HepG2 (cell line): ENCODE results near the gene CFL1. TPM values are rescaled to one million over a fixed set of nuclear protein-coding genes. Genes with fewer than 3 reads are reported as not detected.
A peak's percentile ranks its signal among the peaks of the same experiment; 100 is the strongest.

Experiments used
- CREB3 ChIP-seq: sonication (generic); formaldehyde crosslinking; IDR thresholded peaks from 2 replicates; pipeline ENCODE4 v1.5.0; 2020; ENCODE audit warnings: missing genetic modification reagents
- HES4 ChIP-seq: sonication (generic); formaldehyde crosslinking; IDR thresholded peaks from 2 replicates; pipeline ENCODE4 v1.9.0; 2021; ENCODE audit warnings: mild to moderate bottlenecking, missing genetic modification reagents, borderline replicate concordance
- HMGA1 ChIP-seq: sonication (generic); formaldehyde crosslinking; conservative IDR thresholded peaks from 2 replicates; pipeline ENCODE4 v1.4.0; 2020; ENCODE audit warnings: missing genetic modification reagents
- KAT2B ChIP-seq: fragments of 150-350 bp; IDR thresholded peaks from 2 replicates; pipeline ENCODE4 v1.6.1; 2014; ENCODE audit warnings: low read depth, low read length, borderline replicate concordance
- NCOA2 ChIP-seq: sonication (generic); formaldehyde crosslinking; IDR thresholded peaks from 2 replicates; pipeline ENCODE4 v1.8.0; 2022; ENCODE audit warnings: inconsistent platforms
- ZNF18 ChIP-seq: sonication (generic); formaldehyde crosslinking; IDR thresholded peaks from 2 replicates; pipeline ENCODE4 v1.8.0; 2022; ENCODE audit warnings: mild to moderate bottlenecking, missing genetic modification reagents; ENCODE audit not compliant: insufficient replicate concordance
- ZNF251 ChIP-seq: sonication (generic); formaldehyde crosslinking; IDR thresholded peaks from 2 replicates; pipeline ENCODE4 v1.9.0; 2021; ENCODE audit warnings: mild to moderate bottlenecking, missing genetic modification reagents
- ZNF275 ChIP-seq: sonication (generic); formaldehyde crosslinking; IDR thresholded peaks from 2 replicates; pipeline ENCODE4 v1.8.0; 2022; ENCODE audit warnings: missing genetic modification reagents, mild to moderate bottlenecking, inconsistent platforms, borderline replicate concordance
- ZNF746 ChIP-seq: sonication (generic); formaldehyde crosslinking; IDR thresholded peaks from 2 replicates; pipeline ENCODE4 v1.8.0; 2022; ENCODE audit warnings: mild to moderate bottlenecking, missing genetic modification reagents
- polyA plus RNA-seq, 8 experiments: library from polyadenylated mRNA; depleted of rRNA in 3 of 8; stranded (reverse) in 7 of 8; unstranded in 1 of 8; fragments of >200 nt; fragmentation: Illumina TruSeq in 4 of 8; extraction: Trizol in 4 of 8; gene quantifications; 2 replicates each; pipeline versions ENCODE4 v1.2.1 to v1.2.3, GENCODE V29; 2011 to 2016; ENCODE audit warnings: low read depth in 4 of 8, missing spikeins in 1 of 8, mixed read lengths in 1 of 8; ENCODE audit not compliant: insufficient read depth in 1 of 8
- total RNA-seq, 5 experiments: library from RNA; depleted of rRNA; stranded (reverse); fragments of >200 nt; fragmentation: Illumina TruSeq; extraction: Trizol; gene quantifications; 2 replicates each; pipeline ENCODE4 v1.2.3, GENCODE V29; 2016; ENCODE audit warnings: low read depth in 1 of 5
- TF ChIP-seq, protein P1 (sequence below): sonication (generic); formaldehyde crosslinking; IDR thresholded peaks from 2 replicates; pipeline ENCODE4 v1.4.0; 2020; ENCODE audit warnings: mild to moderate bottlenecking, missing genetic modification reagents
- TF ChIP-seq, protein P2 (sequence below): sonication (generic); formaldehyde crosslinking; IDR thresholded peaks from 2 replicates; pipeline ENCODE4 v1.5.0; 2020; ENCODE audit warnings: missing genetic modification reagents, mild to moderate bottlenecking, borderline replicate concordance
- TF ChIP-seq, protein P3 (sequence below): sonication (generic); formaldehyde crosslinking; IDR thresholded peaks from 2 replicates; pipeline ENCODE4 v1.5.1; 2020; ENCODE audit warnings: mild to moderate bottlenecking, missing genetic modification reagents, borderline replicate concordance
- TF ChIP-seq, protein P4 (sequence below): sonication (generic); formaldehyde crosslinking; IDR thresholded peaks from 2 replicates; pipeline ENCODE4 v1.4.0; 2020; ENCODE audit warnings: missing genetic modification reagents

CFL1 gene
- total and polyA plus RNA-seq, 2 of the 13 experiments (the other 11 are each of a cell fraction or from before 2014, with no cell fraction given) = 379 to 383 TPM

DNA sequence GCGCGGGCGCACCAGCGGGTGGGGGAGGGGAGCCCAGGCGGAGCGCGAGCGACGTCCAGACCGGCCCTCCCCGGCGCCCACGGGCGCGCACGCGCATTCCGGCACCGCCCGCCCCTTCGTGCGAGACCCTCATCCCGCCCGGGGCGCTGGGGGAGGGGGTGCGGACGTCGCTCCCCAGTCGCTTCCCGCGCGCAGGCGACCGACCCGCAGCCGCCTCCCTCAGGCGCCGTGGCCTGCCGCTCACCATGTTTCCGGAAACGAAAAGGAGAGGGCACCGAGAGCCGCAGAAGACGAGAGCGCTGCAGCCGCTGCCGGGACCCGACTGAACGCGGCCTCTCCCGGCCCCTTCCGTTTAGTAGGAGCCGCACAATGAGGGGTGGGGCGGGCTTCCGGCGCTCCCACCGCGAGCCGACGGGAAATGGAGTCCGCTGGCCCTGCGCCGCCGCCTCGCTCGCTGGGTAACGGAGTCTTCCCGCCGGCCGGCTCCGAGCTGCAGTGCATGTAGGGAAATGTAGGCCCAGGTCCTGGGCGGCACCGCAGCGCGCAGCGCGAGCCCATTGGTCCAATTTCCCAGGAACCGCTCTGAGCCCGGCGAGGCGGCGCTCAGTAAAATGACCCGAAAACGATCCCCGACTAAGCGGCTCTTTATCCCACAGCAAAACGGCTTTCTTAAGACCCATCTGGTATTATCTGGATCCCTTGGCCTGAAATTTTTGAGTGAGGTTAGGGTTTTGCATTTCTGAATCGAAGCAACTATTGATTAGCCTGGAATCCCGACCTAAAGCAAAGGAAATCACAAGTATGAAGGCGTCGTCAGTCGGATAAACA lies at the start of gene CFL1 (continued):
- TF ChIP-seq ZNF275 (CRISPR knock-in tag) (no peak), KAT2B (no peak), HMGA1 (no peak), ZNF251 (CRISPR knock-in tag) (no peak), ZNF18 (CRISPR knock-in tag) (peak; percentile 21), ZNF746 (CRISPR knock-in tag) (0 out of 2 replicates have a peak, but pooled peaks have one; percentile 67), CREB3 (CRISPR knock-in tag) (no peak), HES4 (CRISPR knock-in tag) (peak; percentile 67; the same call in 1 of the 2 replicates), NCOA2 (CRISPR knock-in tag) (peak; percentile 26; the same call in 1 of the 2 replicates)
- TF ChIP-seq, protein P1, sequence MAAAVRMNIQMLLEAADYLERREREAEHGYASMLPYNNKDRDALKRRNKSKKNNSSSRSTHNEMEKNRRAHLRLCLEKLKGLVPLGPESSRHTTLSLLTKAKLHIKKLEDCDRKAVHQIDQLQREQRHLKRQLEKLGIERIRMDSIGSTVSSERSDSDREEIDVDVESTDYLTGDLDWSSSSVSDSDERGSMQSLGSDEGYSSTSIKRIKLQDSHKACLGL (CRISPR knock-in tag) = peak; percentile 80
- TF ChIP-seq, protein P2, sequence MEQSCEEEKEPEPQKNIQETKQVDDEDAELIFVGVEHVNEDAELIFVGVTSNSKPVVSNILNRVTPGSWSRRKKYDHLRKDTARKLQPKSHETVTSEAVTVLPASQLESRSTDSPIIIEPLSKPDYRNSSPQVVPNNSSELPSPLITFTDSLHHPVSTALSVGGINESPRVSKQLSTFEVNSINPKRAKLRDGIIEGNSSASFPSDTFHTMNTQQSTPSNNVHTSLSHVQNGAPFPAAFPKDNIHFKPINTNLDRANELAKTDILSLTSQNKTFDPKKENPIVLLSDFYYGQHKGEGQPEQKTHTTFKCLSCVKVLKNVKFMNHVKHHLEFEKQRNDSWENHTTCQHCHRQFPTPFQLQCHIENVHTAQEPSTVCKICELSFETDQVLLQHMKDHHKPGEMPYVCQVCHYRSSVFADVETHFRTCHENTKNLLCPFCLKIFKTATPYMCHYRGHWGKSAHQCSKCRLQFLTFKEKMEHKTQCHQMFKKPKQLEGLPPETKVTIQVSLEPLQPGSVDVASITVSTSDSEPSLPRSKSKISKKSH (CRISPR knock-in tag) = no peak
- TF ChIP-seq, protein P3, sequence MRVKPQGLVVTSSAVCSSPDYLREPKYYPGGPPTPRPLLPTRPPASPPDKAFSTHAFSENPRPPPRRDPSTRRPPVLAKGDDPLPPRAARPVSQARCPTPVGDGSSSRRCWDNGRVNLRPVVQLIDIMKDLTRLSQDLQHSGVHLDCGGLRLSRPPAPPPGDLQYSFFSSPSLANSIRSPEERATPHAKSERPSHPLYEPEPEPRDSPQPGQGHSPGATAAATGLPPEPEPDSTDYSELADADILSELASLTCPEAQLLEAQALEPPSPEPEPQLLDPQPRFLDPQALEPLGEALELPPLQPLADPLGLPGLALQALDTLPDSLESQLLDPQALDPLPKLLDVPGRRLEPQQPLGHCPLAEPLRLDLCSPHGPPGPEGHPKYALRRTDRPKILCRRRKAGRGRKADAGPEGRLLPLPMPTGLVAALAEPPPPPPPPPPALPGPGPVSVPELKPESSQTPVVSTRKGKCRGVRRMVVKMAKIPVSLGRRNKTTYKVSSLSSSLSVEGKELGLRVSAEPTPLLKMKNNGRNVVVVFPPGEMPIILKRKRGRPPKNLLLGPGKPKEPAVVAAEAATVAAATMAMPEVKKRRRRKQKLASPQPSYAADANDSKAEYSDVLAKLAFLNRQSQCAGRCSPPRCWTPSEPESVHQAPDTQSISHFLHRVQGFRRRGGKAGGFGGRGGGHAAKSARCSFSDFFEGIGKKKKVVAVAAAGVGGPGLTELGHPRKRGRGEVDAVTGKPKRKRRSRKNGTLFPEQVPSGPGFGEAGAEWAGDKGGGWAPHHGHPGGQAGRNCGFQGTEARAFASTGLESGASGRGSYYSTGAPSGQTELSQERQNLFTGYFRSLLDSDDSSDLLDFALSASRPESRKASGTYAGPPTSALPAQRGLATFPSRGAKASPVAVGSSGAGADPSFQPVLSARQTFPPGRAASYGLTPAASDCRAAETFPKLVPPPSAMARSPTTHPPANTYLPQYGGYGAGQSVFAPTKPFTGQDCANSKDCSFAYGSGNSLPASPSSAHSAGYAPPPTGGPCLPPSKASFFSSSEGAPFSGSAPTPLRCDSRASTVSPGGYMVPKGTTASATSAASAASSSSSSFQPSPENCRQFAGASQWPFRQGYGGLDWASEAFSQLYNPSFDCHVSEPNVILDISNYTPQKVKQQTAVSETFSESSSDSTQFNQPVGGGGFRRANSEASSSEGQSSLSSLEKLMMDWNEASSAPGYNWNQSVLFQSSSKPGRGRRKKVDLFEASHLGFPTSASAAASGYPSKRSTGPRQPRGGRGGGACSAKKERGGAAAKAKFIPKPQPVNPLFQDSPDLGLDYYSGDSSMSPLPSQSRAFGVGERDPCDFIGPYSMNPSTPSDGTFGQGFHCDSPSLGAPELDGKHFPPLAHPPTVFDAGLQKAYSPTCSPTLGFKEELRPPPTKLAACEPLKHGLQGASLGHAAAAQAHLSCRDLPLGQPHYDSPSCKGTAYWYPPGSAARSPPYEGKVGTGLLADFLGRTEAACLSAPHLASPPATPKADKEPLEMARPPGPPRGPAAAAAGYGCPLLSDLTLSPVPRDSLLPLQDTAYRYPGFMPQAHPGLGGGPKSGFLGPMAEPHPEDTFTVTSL (CRISPR knock-in tag) = no peak
- TF ChIP-seq, protein P4, sequence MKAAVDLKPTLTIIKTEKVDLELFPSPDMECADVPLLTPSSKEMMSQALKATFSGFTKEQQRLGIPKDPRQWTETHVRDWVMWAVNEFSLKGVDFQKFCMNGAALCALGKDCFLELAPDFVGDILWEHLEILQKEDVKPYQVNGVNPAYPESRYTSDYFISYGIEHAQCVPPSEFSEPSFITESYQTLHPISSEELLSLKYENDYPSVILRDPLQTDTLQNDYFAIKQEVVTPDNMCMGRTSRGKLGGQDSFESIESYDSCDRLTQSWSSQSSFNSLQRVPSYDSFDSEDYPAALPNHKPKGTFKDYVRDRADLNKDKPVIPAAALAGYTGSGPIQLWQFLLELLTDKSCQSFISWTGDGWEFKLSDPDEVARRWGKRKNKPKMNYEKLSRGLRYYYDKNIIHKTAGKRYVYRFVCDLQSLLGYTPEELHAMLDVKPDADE = no peak
